Activated B cell treated with CpG ODN at 0.5 μM for 24 hours (primary cell): ENCODE data around the gene IGF2R. TPM values are rescaled to one million over a fixed set of nuclear protein-coding genes. Genes with fewer than 3 reads are reported as not detected.

ENCODE experiments used
- ATAC-seq: fragments of 200-7000 bp; cut with Tn5 transposase; one replicate; pipeline ENCODE4 v1.10.0; 2021; ENCODE audit warnings: low read depth, mild to moderate bottlenecking, moderate library complexity
- CTCF ChIA-PET: fragments of 350-600 bp; sonication (Branson Sonifier 250); formaldehyde crosslinking; loops from one replicate; lab custom pipeline; 2021; ENCODE audit warnings: antibody characterized with exemption; lab: Charles Lee
- POLR2A ChIA-PET: fragments of 350-600 bp; sonication (Branson Sonifier 250); formaldehyde crosslinking; loops from one replicate; lab custom pipeline; 2021; ENCODE audit warnings: antibody characterized with exemption; lab: Charles Lee
- DNase-seq: peaks from one replicate; pipeline ENCODE4 v3.0.0; 2022
- H3K27ac Mint-ChIP-seq: one replicate; pipeline ENCODE4 v1.8.0; 2020; ENCODE audit warnings: mixed read lengths
- H3K27me3 Mint-ChIP-seq: one replicate; pipeline ENCODE4 v1.8.0; 2021; ENCODE audit warnings: mixed read lengths
- H3K36me3 Mint-ChIP-seq: one replicate; pipeline ENCODE4 v1.8.0; 2021; ENCODE audit warnings: low read depth, mixed read lengths
- H3K4me1 Mint-ChIP-seq: one replicate; pipeline ENCODE4 v1.8.0; 2021; ENCODE audit warnings: mixed read lengths
- H3K4me3 Mint-ChIP-seq: one replicate; pipeline ENCODE4 v1.8.0; 2020; ENCODE audit warnings: mild to moderate bottlenecking, mixed read lengths
- H3K9me3 Mint-ChIP-seq: one replicate; pipeline ENCODE4 v1.8.0; 2020; ENCODE audit warnings: mixed read lengths
- intact Hi-C: fragments of 100-400 bp; cut with micrococcal nuclease; formaldehyde crosslinking; loops from one replicate; pipeline ENCODE4 v1.15.1; 2024
- total RNA-seq: library from RNA; stranded (reverse); gene quantifications from 2 replicates; pipeline ENCODE4 v1.2.3, GENCODE V29; 2022
- TF ChIP-seq, protein P1 (sequence below): fragments of 200-600 bp; IDR thresholded peaks from one replicate; pipeline ENCODE4 v1.8.0; 2022; ENCODE audit warnings: antibody characterized with exemption, mild to moderate bottlenecking

Gene IGF2R
- total RNA-seq, 1 donor from 2014 or later: 79.5 TPM

GRCh38 chr6:160031871-160032270 is 63.0 kb downstream of the IGF2R start:
- DNase-seq (no peak), ATAC-seq (no peak)
- H3K4me3 Mint-ChIP-seq: no peak overlapping the region
- peaks cover 96% of the 10 kb centered on the region for H3K36me3 Mint-ChIP-seq
- TF ChIP-seq, protein P1, sequence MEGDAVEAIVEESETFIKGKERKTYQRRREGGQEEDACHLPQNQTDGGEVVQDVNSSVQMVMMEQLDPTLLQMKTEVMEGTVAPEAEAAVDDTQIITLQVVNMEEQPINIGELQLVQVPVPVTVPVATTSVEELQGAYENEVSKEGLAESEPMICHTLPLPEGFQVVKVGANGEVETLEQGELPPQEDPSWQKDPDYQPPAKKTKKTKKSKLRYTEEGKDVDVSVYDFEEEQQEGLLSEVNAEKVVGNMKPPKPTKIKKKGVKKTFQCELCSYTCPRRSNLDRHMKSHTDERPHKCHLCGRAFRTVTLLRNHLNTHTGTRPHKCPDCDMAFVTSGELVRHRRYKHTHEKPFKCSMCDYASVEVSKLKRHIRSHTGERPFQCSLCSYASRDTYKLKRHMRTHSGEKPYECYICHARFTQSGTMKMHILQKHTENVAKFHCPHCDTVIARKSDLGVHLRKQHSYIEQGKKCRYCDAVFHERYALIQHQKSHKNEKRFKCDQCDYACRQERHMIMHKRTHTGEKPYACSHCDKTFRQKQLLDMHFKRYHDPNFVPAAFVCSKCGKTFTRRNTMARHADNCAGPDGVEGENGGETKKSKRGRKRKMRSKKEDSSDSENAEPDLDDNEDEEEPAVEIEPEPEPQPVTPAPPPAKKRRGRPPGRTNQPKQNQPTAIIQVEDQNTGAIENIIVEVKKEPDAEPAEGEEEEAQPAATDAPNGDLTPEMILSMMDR: no peak
- POLR2A ChIA-PET: no interaction called here
- H3K9me3 Mint-ChIP-seq: no peaks in the 10 kb centered on the region
- no peak overlapping the region for H3K27ac Mint-ChIP-seq
- intact Hi-C loops: loop anchor here (5.0 kb wide), 1 partner anchor 55 kb away; no protein-coding TSS in a partner anchor
- peaks cover 24% of the 10 kb centered on the region for H3K4me1 Mint-ChIP-seq
- CTCF ChIA-PET: no interaction called here
- H3K27me3 Mint-ChIP-seq: no peaks in the 10 kb centered on the region

DNA sequence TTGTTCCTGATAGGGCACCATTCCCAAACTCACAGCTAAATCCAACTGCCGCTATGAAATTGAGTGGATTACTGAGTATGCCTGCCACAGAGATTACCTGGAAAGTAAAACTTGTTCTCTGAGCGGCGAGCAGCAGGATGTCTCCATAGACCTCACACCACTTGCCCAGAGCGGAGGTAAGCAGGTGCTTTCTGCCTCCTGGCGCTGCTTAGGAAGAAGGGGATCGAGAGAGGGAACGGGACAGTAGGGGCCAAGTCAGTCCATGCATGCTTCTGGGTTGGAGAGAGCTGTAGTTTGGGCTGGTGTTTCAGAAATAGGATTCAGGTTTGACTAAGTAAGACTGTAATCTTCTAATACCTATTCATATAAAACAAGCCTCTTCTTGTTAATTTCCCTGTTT is 63.7 kb downstream of the IGF2R start:
- H3K9me3 Mint-ChIP-seq: no peaks in the 10 kb centered on the region
- no peak overlapping the region for H3K4me3 Mint-ChIP-seq
- no peak for DNase-seq
- peaks cover 96% of the 10 kb centered on the region for H3K36me3 Mint-ChIP-seq
- ChIA-PET POLR2A (no interaction called here), CTCF (no interaction called here)
- intact Hi-C loops: loop anchor here (5.0 kb wide), 1 partner anchor 55 kb away; no protein-coding TSS in a partner anchor
- TF ChIP-seq, protein P1: no peak
- H3K27ac Mint-ChIP-seq: no peak overlapping the region
- no peaks in the 10 kb centered on the region for H3K27me3 Mint-ChIP-seq
- ATAC-seq: no peak
- peaks cover 24% of the 10 kb centered on the region for H3K4me1 Mint-ChIP-seq

DNA sequence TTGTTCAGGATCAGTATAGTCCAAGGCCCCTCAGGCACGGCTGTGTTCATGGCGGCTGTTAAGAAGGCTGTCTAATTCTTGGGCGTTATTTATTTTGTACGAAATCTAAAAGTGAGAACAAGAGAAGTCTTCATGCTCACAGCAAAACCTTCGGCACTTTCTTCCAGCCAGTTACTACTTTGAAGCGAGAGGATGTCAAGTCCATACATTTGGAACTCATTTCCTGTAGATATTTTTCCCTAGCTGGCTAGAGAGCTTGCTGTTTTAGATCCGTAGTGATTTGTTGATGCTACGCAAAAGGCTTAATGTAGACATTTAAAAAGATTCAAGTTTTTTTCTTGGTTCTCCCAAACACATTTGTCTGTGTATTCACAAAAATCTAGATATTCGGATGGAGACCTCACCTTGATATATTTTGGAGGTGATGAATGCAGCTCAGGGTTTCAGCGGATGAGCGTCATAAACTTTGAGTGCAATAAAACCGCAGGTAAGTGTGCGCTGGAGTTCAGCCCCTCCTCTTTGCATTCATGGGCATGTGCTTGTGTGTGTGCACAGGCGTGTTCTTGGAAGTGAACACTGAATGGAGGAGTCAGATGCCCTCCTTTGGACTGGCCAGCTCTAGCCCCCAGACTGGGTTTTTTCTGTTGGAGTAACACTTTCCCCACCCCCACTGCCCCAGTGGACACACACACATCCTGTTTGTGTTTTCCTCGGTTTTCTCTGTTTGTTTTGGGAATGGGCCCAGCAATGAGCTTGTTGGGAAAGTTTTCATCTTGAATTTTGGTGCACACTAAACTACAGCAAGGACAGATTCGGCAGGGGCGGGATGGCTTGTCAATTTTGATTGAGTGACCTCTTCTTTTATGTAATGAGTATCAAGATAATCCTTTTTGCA is 65.4 kb downstream of the IGF2R start:
- TF ChIP-seq, protein P1: no peak
- intact Hi-C loops: loop anchor here (5.0 kb wide), 1 partner anchor 57 kb away; no protein-coding TSS in a partner anchor
- ATAC-seq (no peak), DNase-seq (no peak)
- Mint-ChIP-seq H3K27ac (no peak overlapping the region), H3K36me3 (peaks cover 87% of the 10 kb centered on the region), H3K4me1 (peaks cover 11% of the 10 kb centered on the region), H3K9me3 (no peaks in the 10 kb centered on the region), H3K27me3 (no peaks in the 10 kb centered on the region), H3K4me3 (no peak overlapping the region)
- ChIA-PET POLR2A (no interaction called here), CTCF (no interaction called here)

DNA sequence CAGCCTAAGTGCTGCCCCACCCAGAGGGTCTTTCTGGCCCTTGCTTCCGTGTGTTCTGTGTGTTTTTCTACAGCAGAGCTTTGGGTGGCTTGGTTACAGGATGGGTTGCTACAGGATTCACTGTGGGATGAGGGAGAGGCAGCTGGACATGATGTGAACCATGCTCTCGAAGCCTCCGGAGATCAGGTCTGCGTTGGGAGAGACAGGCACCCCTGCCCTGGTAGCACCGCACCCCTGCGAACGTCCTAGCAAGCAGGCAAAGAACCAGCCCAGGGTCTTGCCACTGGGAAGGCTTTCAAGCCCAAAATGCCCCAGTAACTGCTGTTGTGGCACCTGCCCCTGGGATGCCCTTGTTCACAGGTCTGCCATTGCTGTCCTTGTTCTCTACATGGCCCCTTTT is 66.4 kb downstream of the IGF2R start:
- POLR2A ChIA-PET: no interaction called here
- Mint-ChIP-seq H3K36me3 (peaks cover 78% of the 10 kb centered on the region), H3K4me3 (no peak overlapping the region), H3K4me1 (peaks cover 6% of the 10 kb centered on the region), H3K27ac (no peak overlapping the region), H3K27me3 (no peaks in the 10 kb centered on the region), H3K9me3 (no peaks in the 10 kb centered on the region)
- ATAC-seq (no peak), DNase-seq (no peak)
- CTCF ChIA-PET: no interaction called here
- intact Hi-C loops: no loop called here
- TF ChIP-seq, protein P1: no peak

GRCh38 chr6:160035693-160036330 is 66.9 kb downstream of the IGF2R start:
- intact Hi-C loops: no loop called here
- CTCF ChIA-PET: no interaction called here

More at GRCh38 chr6:160035693-160036330, 66.9 kb downstream of the IGF2R start:
- no peaks in the 10 kb centered on the region for H3K27me3 Mint-ChIP-seq
- H3K4me1 Mint-ChIP-seq: peaks cover 2% of the 10 kb centered on the region
- TF ChIP-seq, protein P1: no peak
- no peak overlapping the region for H3K4me3 Mint-ChIP-seq
- POLR2A ChIA-PET: interaction anchor here (0.7 kb wide), 1 partner anchor 82 kb away, joined by 4 read pairs; no protein-coding TSS in a partner anchor
- H3K9me3 Mint-ChIP-seq: no peaks in the 10 kb centered on the region
- ATAC-seq: no peak
- H3K27ac Mint-ChIP-seq: no peak overlapping the region
- DNase-seq: no peak
- H3K36me3 Mint-ChIP-seq: peaks cover 77% of the 10 kb centered on the region
